Hepatocyte (in vitro differentiated cells): Measurements from ENCODE around the gene FARP1. TPM values are rescaled to one million over a fixed set of nuclear protein-coding genes. Genes with fewer than 3 reads are reported as not detected.

Experiments
- DNase-seq: peaks from one replicate; pipeline ENCODE4 v3.0.0-alpha.2; 2016; ENCODE audit warnings: low spot score
- H2AFZ ChIP-seq: fragments of 200-600 bp; sonication (generic); 2 replicates; pipeline ENCODE4 v1.6.0; 2016; ENCODE audit warnings: antibody characterized with exemption, mild to moderate bottlenecking
- H3K27ac ChIP-seq: fragments of 200-600 bp; sonication (generic); 2 replicates; pipeline ENCODE4 v1.5.1; 2016; ENCODE audit warnings: mild to moderate bottlenecking
- H3K27me3 ChIP-seq: fragments of 200-600 bp; sonication (generic); 2 replicates; pipeline ENCODE4 v1.6.1; 2016
- H3K36me3 ChIP-seq: fragments of 200-600 bp; sonication (generic); replicated peaks from 2 replicates; pipeline ENCODE4 v1.5.1; 2016; ENCODE audit warnings: low read depth; ENCODE audit not compliant: insufficient read depth
- H3K4me1 ChIP-seq: fragments of 200-600 bp; sonication (generic); 2 replicates; pipeline ENCODE4 v1.5.1; 2016; ENCODE audit warnings: mild to moderate bottlenecking, moderate library complexity; ENCODE audit not compliant: insufficient read depth
- H3K4me2 ChIP-seq: fragments of 200-600 bp; sonication (generic); 2 replicates; pipeline ENCODE4 v1.6.0; 2016
- H3K4me3 ChIP-seq: fragments of 200-600 bp; sonication (generic); 2 replicates; pipeline ENCODE4 v1.5.1; 2016; ENCODE audit warnings: mild to moderate bottlenecking
- H3K79me2 ChIP-seq: fragments of 200-600 bp; sonication (generic); 2 replicates; pipeline ENCODE4 v1.6.0; 2017; ENCODE audit warnings: mild to moderate bottlenecking
- H3K9me2 ChIP-seq: fragments of 200-600 bp; sonication (generic); replicated peaks from 2 replicates; pipeline ENCODE4 v1.6.0; 2017; ENCODE audit warnings: mild to moderate bottlenecking; ENCODE audit not compliant: insufficient read depth
- H3K9me3 ChIP-seq: fragments of 200-600 bp; sonication (generic); 2 replicates; pipeline ENCODE4 v1.5.1; 2016; ENCODE audit warnings: low read depth, mild to moderate bottlenecking
- H4K20me1 ChIP-seq: fragments of 200-600 bp; sonication (generic); 2 replicates; pipeline ENCODE4 v1.6.0; 2016; ENCODE audit warnings: mild to moderate bottlenecking; ENCODE audit not compliant: insufficient read depth, poor library complexity, severe bottlenecking
- EZH2 ChIP-seq: fragments of 200-600 bp; sonication (generic); IDR thresholded peaks from 2 replicates; pipeline ENCODE4 v1.6.1; 2016; ENCODE audit warnings: antibody characterized with exemption, mild to moderate bottlenecking, borderline replicate concordance
- EZH2phosphoT487 ChIP-seq: fragments of 200-600 bp; sonication (generic); IDR thresholded peaks from one replicate; pipeline ENCODE4 v1.6.1; 2018; ENCODE audit warnings: antibody characterized with exemption, mild to moderate bottlenecking, low read depth, moderate library complexity; ENCODE audit not compliant: unreplicated experiment, severe bottlenecking
- WGBS: methylation state at CpG from one replicate; pipeline ENCODE4 v1.1.6; 2016; ENCODE audit warnings: low lambda C conversion rate; ENCODE audit errors: missing lambda C conversion rate; 5-methylcytosine and 5-hydroxymethylcytosine counted together
- polyA plus RNA-seq: library from polyadenylated mRNA; unstranded; fragments of >200 nt; fragmentation: Nextera tagmentation; extraction: Ambion mirVana; gene quantifications from 2 replicates; pipeline ENCODE4 v1.2.1, GENCODE V29; 2016
- total RNA-seq: library from RNA; depleted of rRNA; stranded (reverse); fragments of >200 nt; gene quantifications from 2 replicates; pipeline ENCODE4 v1.2.3, GENCODE V29; 2014
- TF ChIP-seq, protein P1 (sequence below): fragments of 200-600 bp; sonication (generic); IDR thresholded peaks from 2 replicates; pipeline ENCODE4 v1.5.1; 2016; ENCODE audit warnings: antibody characterized with exemption, mild to moderate bottlenecking; ENCODE audit not compliant: poor library complexity

The FARP1 gene
- total and polyA plus RNA-seq, 2 experiments from 2014 or later = 35.5 to 68.7 TPM

DNA sequence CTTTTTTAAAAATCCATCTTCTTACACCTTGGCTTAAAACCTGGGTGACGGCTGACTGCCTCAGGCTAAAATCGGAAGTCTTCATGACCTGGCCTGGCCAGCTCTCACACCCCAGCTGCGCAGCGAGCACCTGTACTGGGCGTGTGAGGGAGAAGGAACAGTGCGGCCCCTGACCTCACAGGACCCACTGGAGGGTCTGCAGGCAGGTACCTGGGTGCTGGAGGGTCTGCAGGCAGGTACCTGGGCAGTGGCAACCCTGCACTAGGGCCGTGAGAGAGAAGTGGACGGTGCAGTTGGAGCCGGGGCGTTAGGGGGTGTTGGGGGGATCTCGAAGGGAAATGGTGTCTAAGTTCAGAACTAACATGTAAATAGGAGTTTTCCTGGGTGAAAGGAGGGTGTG lies 289.7 kb downstream of the FARP1 start:
- Histone ChIP-seq H3K4me1 (peaks cover 8% of the 10 kb centered on the region), H4K20me1 (no peaks in the 10 kb centered on the region), H3K36me3 (no peaks in the 10 kb centered on the region), H2AFZ (no peak overlapping the region), H3K4me3 (no peak overlapping the region), H3K79me2 (no peaks in the 10 kb centered on the region), H3K27me3 (no peaks in the 10 kb centered on the region), H3K9me2 (no peaks in the 10 kb centered on the region), H3K9me3 (no peaks in the 10 kb centered on the region), H3K27ac (no peak overlapping the region), H3K4me2 (no peak overlapping the region)
- WGBS = 95% methylated on average over 11 of the region's 11 CpGs
- no peak for DNase-seq
- no peak for TF ChIP-seq EZH2phosphoT487
- TF ChIP-seq EZH2 = no peak
- TF ChIP-seq, protein P1, sequence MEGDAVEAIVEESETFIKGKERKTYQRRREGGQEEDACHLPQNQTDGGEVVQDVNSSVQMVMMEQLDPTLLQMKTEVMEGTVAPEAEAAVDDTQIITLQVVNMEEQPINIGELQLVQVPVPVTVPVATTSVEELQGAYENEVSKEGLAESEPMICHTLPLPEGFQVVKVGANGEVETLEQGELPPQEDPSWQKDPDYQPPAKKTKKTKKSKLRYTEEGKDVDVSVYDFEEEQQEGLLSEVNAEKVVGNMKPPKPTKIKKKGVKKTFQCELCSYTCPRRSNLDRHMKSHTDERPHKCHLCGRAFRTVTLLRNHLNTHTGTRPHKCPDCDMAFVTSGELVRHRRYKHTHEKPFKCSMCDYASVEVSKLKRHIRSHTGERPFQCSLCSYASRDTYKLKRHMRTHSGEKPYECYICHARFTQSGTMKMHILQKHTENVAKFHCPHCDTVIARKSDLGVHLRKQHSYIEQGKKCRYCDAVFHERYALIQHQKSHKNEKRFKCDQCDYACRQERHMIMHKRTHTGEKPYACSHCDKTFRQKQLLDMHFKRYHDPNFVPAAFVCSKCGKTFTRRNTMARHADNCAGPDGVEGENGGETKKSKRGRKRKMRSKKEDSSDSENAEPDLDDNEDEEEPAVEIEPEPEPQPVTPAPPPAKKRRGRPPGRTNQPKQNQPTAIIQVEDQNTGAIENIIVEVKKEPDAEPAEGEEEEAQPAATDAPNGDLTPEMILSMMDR = no peak

DNA sequence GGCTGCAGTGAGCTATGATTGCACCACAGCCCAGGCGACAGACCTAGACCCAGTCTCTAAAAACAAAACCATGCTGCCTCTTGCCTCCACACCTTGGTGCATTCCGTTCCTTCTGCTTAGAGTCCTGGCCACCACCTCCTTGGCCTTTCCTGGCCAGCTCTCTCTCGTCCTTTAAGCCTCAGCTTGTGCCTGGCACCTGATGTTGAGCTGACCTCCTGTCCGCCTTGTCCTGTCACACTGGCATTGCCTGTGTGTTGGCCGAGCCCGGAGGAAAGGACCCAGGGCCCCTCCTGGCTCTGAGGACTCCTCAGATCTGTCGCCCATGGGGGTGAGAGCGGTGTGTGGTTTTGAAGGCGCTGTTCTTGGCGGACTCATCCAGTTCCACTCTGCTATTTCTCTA lies 290.8 kb downstream of the FARP1 start:
- Histone ChIP-seq H3K27me3 (no peaks in the 10 kb centered on the region), H3K4me1 (peaks cover 8% of the 10 kb centered on the region), H3K27ac (no peak overlapping the region), H3K4me3 (no peak overlapping the region), H3K4me2 (no peak overlapping the region), H3K36me3 (no peaks in the 10 kb centered on the region), H3K9me3 (no peaks in the 10 kb centered on the region), H3K9me2 (no peaks in the 10 kb centered on the region), H4K20me1 (no peaks in the 10 kb centered on the region), H2AFZ (no peak overlapping the region), H3K79me2 (no peaks in the 10 kb centered on the region)
- no peak for DNase-seq
- 98% methylated on average over 10 of the region's 10 CpGs for WGBS
- TF ChIP-seq EZH2 (no peak), EZH2phosphoT487 (no peak)
- TF ChIP-seq, protein P1 = no peak

DNA sequence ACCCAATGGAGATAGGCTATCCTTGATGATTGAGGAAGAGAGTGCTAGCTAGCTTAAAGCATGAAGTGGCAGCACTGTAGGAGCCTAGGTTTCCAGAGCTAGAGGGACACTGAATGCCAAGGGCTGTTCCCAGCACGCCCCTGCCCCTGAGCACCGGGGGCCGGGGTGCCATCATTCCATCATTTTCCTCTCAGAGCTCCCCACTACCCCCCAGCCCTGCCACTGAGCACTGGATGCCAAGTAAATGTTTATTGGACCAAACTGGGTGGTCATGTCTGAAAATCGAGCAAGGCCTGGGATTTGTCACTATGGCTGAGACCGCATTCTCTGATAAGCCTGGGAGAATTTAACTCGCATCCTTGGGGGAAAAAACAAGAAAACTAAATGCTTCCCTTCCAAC lies 291.2 kb downstream of the FARP1 start:
- WGBS = 77% methylated on average over 6 of the region's 6 CpGs
- TF ChIP-seq, protein P1 = no peak
- TF ChIP-seq EZH2 (no peak), EZH2phosphoT487 (no peak)
- no peak overlapping the region for H2AFZ ChIP-seq
- no peaks in the 10 kb centered on the region for H4K20me1 ChIP-seq
- no peak for DNase-seq
- no peaks in the 10 kb centered on the region for H3K36me3 ChIP-seq
- H3K27ac ChIP-seq = no peak overlapping the region
- H3K4me1 ChIP-seq = peaks cover 8% of the 10 kb centered on the region
- no peak overlapping the region for H3K4me2 ChIP-seq
- no peaks in the 10 kb centered on the region for H3K9me2 ChIP-seq
- no peaks in the 10 kb centered on the region for H3K9me3 ChIP-seq
- H3K79me2 ChIP-seq = no peaks in the 10 kb centered on the region
- no peaks in the 10 kb centered on the region for H3K27me3 ChIP-seq
- no peak overlapping the region for H3K4me3 ChIP-seq

DNA sequence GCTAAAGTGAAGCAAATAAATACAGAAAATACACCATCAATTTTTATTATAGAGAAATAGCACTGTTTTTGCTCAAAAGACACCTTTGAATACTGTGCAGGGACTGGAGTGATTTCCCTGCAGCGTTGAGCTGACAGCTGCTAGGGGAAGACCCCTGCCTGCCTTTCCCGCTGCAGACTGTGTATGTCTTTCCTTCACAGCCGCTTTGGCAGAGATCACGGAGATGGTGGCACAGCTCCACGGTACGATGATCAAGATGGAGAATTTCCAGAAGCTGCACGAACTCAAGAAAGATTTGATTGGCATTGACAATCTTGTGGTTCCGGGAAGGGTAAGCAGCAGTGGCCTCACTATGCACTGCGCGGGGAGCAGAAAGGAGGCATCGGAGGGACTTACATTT lies 292.5 kb downstream of the FARP1 start:
- no peaks in the 10 kb centered on the region for H3K79me2 ChIP-seq
- TF ChIP-seq, protein P1 = no peak
- TF ChIP-seq EZH2 (no peak), EZH2phosphoT487 (no peak)
- peaks cover 5% of the 10 kb centered on the region for H3K4me1 ChIP-seq
- no peak overlapping the region for H2AFZ ChIP-seq
- DNase-seq = no peak
- no peak overlapping the region for H3K4me3 ChIP-seq
- H3K27me3 ChIP-seq = no peaks in the 10 kb centered on the region
- H4K20me1 ChIP-seq = no peaks in the 10 kb centered on the region
- H3K36me3 ChIP-seq = no peaks in the 10 kb centered on the region
- no peak overlapping the region for H3K4me2 ChIP-seq
- 91% methylated on average over 11 of the region's 11 CpGs for WGBS
- H3K27ac ChIP-seq = no peak overlapping the region
- no peaks in the 10 kb centered on the region for H3K9me2 ChIP-seq
- no peaks in the 10 kb centered on the region for H3K9me3 ChIP-seq
